Right lobe of liver (tissue), 6 donors: ENCODE measurements around the gene MAGI1. TPM values are rescaled to one million over a fixed set of nuclear protein-coding genes. Genes with fewer than 3 reads are reported as not detected.

Experiments
- ATAC-seq, 4 donors: fragments of 200-7000 bp; cut with Tn5 transposase; one replicate each; pipeline ENCODE4 v1.9.1; 2020; ENCODE audit warnings: mild to moderate bottlenecking in 4 of 4, moderate library complexity in 4 of 4
- DNase-seq, 3 donors: peaks; one replicate each; pipeline ENCODE4 v3.0.0-alpha.2; 2020
- H3K27ac ChIP-seq, 3 donors: fragments of 200-600 bp; one replicate each; pipeline ENCODE4 v1.8.0; 2022
- H3K27me3 ChIP-seq, 2 donors: fragments of 200-600 bp; one replicate each; pipeline ENCODE4 v1.8.0; 2022
- H3K36me3 ChIP-seq, 4 donors: fragments of 200-600 bp; sonication (generic) in 1 of 4; one replicate each; pipeline versions ENCODE4 v1.5.1 to v1.8.0; 2017 to 2022; ENCODE audit warnings: control low read depth in 1 of 4
- H3K4me1 ChIP-seq, 4 donors: fragments of 200-600 bp; sonication (generic) in 1 of 4; one replicate each; pipeline versions ENCODE4 v1.5.1 to v1.8.0; 2017 to 2022; ENCODE audit warnings: control low read depth in 1 of 4
- H3K4me3 ChIP-seq, 3 donors: fragments of 200-600 bp; one replicate each; pipeline ENCODE4 v1.8.0; 2022
- H3K9me3 ChIP-seq, 4 donors: fragments of 200-600 bp; sonication (generic) in 1 of 4; one replicate each; pipeline versions ENCODE4 v1.5.1 to v1.8.0; 2017 to 2022; ENCODE audit warnings: control low read depth in 1 of 4
- POLR2A ChIP-seq: fragments of 450-650 bp; IDR thresholded peaks from one replicate; pipeline ENCODE4 v1.6.1; 2017; ENCODE audit warnings: antibody characterized with exemption, mild to moderate bottlenecking
- WGBS: methylation state at CpG from one replicate; pipeline ENCODE4 v1.1.6; 2018; ENCODE audit warnings: low coverage, low lambda C conversion rate; ENCODE audit not compliant: insufficient coverage; ENCODE audit errors: missing lambda C conversion rate; 5-methylcytosine and 5-hydroxymethylcytosine counted together
- intact Hi-C, 2 donors: fragments of 100-400 bp; cut with DNase I; formaldehyde crosslinking; loops; one replicate each; pipeline versions ENCODE4 v1.11.2 to v1.14.1; 2022
- total RNA-seq, 6 experiments: library from RNA; depleted of rRNA in 2 of 6; stranded (reverse); fragments of >200 nt in 2 of 6; fragmentation: NEBNext Ultra II Directional in 3 of 6; extraction: Animal tissue kit (Norgen Biotek cat#: 25700) in 3 of 6; gene quantifications; one replicate each; pipeline versions ENCODE4 v1.1.0 to v1.2.4, GENCODE V29; 2016 to 2023
- TF ChIP-seq, protein P1 (sequence below), 4 donors: fragments of 200-600 bp in 3 of 4; fragments of 450-650 bp in 1 of 4; IDR thresholded peaks; one replicate each; pipeline versions ENCODE4 v1.5.1 to v1.8.0; 2016 to 2022; ENCODE audit warnings: antibody characterized with exemption in 4 of 4, mild to moderate bottlenecking in 2 of 4
- donor health status: DM: no; HTN: yes; CAD: no.
- donor health status: DM: no; HTN: no; CAD: no.
- donor health status: DM: no; HTN: no; CAD: no.
- donor health status: DM: no; HTN: yes; CAD: no.
- donor health status: DM: no; HTN: yes; CAD: no.

The MAGI1 gene
- total RNA-seq, 6 experiments from 2014 or later = 22.6 to 37.7 (median 26.9) TPM

GRCh38 chr3:65398953-65399352 is 639.8 kb downstream of the MAGI1 start:
- Histone ChIP-seq H3K9me3 (no peaks in the 10 kb centered on the region), H3K27me3 (no peaks in the 10 kb centered on the region)
- intact Hi-C loops = no loop called here

DNA sequence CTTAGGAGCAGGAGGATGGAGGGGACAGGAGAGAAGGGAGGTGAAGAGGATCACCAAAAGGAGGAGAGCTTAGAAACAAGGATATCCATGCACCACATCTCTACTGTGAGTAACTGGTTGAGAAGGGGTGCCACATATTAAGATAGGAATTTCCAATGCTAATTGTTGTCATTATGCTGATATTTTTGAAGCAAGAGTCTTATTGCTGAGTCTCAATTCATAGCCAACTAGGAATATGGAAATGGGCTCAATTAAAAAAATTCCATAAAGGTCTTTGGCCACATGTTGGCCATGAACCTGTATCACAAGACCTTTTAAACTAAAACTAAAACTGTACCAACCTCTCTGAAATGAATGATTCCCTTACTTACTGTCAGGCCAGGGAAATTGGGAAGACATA is 642.6 kb downstream of the MAGI1 start:
- Histone ChIP-seq H3K27me3 (no peaks in the 10 kb centered on the region), H3K4me1 (no peaks in the 10 kb centered on the region), H3K9me3 (no peaks in the 10 kb centered on the region), H3K4me3 (no peak overlapping the region), H3K36me3 (peaks cover 0 to 4% (median 0%) of the 10 kb centered on the region in 4 donors), H3K27ac (no peak overlapping the region)
- no peak for TF ChIP-seq POLR2A
- intact Hi-C loops = no loop called here
- ATAC-seq (no peak), DNase-seq (no peak)

More at GRCh38 chr3:65398953-65399352, 639.8 kb downstream of the MAGI1 start:
- DNase-seq = no peak
- TF ChIP-seq, protein P1, sequence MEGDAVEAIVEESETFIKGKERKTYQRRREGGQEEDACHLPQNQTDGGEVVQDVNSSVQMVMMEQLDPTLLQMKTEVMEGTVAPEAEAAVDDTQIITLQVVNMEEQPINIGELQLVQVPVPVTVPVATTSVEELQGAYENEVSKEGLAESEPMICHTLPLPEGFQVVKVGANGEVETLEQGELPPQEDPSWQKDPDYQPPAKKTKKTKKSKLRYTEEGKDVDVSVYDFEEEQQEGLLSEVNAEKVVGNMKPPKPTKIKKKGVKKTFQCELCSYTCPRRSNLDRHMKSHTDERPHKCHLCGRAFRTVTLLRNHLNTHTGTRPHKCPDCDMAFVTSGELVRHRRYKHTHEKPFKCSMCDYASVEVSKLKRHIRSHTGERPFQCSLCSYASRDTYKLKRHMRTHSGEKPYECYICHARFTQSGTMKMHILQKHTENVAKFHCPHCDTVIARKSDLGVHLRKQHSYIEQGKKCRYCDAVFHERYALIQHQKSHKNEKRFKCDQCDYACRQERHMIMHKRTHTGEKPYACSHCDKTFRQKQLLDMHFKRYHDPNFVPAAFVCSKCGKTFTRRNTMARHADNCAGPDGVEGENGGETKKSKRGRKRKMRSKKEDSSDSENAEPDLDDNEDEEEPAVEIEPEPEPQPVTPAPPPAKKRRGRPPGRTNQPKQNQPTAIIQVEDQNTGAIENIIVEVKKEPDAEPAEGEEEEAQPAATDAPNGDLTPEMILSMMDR (IDR thresholded peaks at IDR 0.05) = no peak
- TF ChIP-seq POLR2A = no peak
- no peaks in the 10 kb centered on the region for H3K4me1 ChIP-seq
- H3K4me3 ChIP-seq = no peak overlapping the region
- ATAC-seq = no peak
- H3K36me3 ChIP-seq = no peaks in the 10 kb centered on the region
- no peak overlapping the region for H3K27ac ChIP-seq

DNA sequence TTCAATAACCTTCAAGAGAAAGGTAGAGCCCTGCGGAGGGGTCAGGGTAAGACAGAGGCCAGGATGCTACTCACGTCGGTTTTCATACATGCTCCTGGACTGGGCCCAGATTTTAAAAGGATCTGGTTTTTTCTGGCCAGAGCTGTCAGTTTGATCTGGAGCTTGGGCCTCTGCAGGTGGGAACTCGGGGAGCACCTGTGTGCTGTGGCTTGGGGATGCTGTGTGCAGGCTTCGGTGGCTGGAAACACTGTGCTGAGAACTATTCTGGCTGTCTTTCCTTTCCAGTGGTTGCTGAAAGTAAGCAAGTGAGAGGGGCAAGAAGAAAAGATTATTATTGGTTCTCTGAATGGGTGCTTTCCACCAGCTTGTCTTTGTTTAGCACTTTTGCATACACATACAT is 647.6 kb downstream of the MAGI1 start:
- H3K36me3 ChIP-seq = peaks cover 0 to 12% (median 0%) of the 10 kb centered on the region in 4 donors
- no peak overlapping the region for H3K4me3 ChIP-seq
- no peaks in the 10 kb centered on the region for H3K27me3 ChIP-seq
- no peaks in the 10 kb centered on the region for H3K4me1 ChIP-seq
- DNase-seq (no peak), ATAC-seq (no peak)
- WGBS = 90% methylated on average over 5 of the region's 5 CpGs
- no peaks in the 10 kb centered on the region for H3K9me3 ChIP-seq
- TF ChIP-seq POLR2A = no peak
- TF ChIP-seq, protein P1 (IDR thresholded peaks at IDR 0.05) = no peak
- no peak overlapping the region for H3K27ac ChIP-seq
- intact Hi-C loops = no loop called here

DNA sequence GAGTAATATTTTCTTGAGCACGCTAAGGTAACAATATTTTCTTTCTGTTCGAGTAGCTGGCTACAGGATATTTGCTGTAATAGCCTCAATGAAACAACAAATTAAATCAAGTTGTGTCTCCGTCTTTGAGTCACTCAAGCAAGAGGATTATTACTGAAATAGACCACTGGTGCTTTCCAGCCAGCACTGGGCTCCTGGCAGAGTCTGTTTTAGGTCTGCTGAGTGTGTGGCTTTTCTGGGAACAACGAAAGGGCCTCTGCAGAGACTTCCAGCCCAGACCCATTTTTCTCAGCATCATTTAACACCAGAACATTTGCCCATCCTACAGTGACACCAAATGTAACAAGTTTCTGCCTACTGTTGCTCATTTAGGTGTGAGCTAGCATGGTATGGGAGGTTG is 652.9 kb downstream of the MAGI1 start:
- TF ChIP-seq, protein P1 (IDR thresholded peaks at IDR 0.05) = no peak
- TF ChIP-seq POLR2A = no peak

GRCh38 chr3:65381496-65382010 is 657.2 kb downstream of the MAGI1 start:
- Histone ChIP-seq H3K36me3 (peaks cover 0 to 41% (median 10%) of the 10 kb centered on the region in 4 donors), H3K4me1 (no peaks in the 10 kb centered on the region), H3K4me3 (no peak overlapping the region), H3K27ac (no peak overlapping the region), H3K27me3 (no peaks in the 10 kb centered on the region), H3K9me3 (no peaks in the 10 kb centered on the region)
- TF ChIP-seq POLR2A = no peak
- TF ChIP-seq, protein P1 (IDR thresholded peaks at IDR 0.05) = no peak
- DNase-seq (no peak), ATAC-seq (no peak)
- intact Hi-C loops = no loop called here
- 90% methylated on average over 10 of the region's 10 CpGs for WGBS

More for the DNA sequence above, 652.9 kb downstream of the MAGI1 start:
- no peaks in the 10 kb centered on the region for H3K4me1 ChIP-seq
- no peak overlapping the region for H3K4me3 ChIP-seq
- DNase-seq (no peak), ATAC-seq (no peak)
- WGBS = 90% methylated on average over 4 of the region's 4 CpGs
- peaks cover 0 to 30% (median 6%) of the 10 kb centered on the region in 4 donors for H3K36me3 ChIP-seq
- no peaks in the 10 kb centered on the region for H3K9me3 ChIP-seq
- no peak overlapping the region for H3K27ac ChIP-seq
- intact Hi-C loops = no loop called here
- no peaks in the 10 kb centered on the region for H3K27me3 ChIP-seq
